ENCODE results near the gene CNFN. TPM values are rescaled to one million over a fixed set of nuclear protein-coding genes. Genes with fewer than 3 reads are reported as not detected.
"Not testable (repeated sequence)": the region's sequence is repeated elsewhere in the genome, so short reads cannot be mapped to it uniquely, and the experiment has no call there.

Gene CNFN
- total RNA-seq, 1 donor from 2014 or later, result 2.8 TPM

GRCh38 chr19:42343344-42344110 lies 46.6 kb downstream of the CNFN start:
- no peak for DNase-seq
- peak; percentile 39 for TF ChIP-seq CTCF (IDR thresholded peaks at IDR 0.05; ENCODE audit: partially characterized antibody, unreplicated experiment)
- Mint-ChIP-seq H3K27me3 (ENCODE audit: unreplicated experiment) (peaks cover 3% of the 10 kb centered on the region), H3K27ac (ENCODE audit: unreplicated experiment) (no peak overlapping the region), H3K9me3 (ENCODE audit: unreplicated experiment) (peaks cover under 1% of the 10 kb centered on the region), H3K4me1 (ENCODE audit: low read depth, unreplicated experiment) (peaks cover 1% of the 10 kb centered on the region), H3K4me3 (ENCODE audit: unreplicated experiment) (no peak overlapping the region), H3K36me3 (ENCODE audit: unreplicated experiment) (peaks cover 4% of the 10 kb centered on the region)

- not testable (repeated sequence) for H3K27me3 Mint-ChIP-seq (ENCODE audit: unreplicated experiment); H3K4me1 Mint-ChIP-seq (ENCODE audit: low read depth, unreplicated experiment); DNase-seq
Observed at GRCh38 chr19:42339922-42340321, 50.2 kb downstream of the CNFN start.

GRCh38 chr19:42339126-42339860 lies 50.8 kb downstream of the CNFN start:
- not testable (repeated sequence) for H3K9me3 Mint-ChIP-seq (ENCODE audit: unreplicated experiment); H3K4me1 Mint-ChIP-seq (ENCODE audit: low read depth, unreplicated experiment); DNase-seq; H3K36me3 Mint-ChIP-seq (ENCODE audit: unreplicated experiment); H3K27me3 Mint-ChIP-seq (ENCODE audit: unreplicated experiment)
- H3K27ac Mint-ChIP-seq (ENCODE audit: unreplicated experiment), result peak overlapping the region; percentile 59
- peak overlapping the region; percentile 34 for H3K4me3 Mint-ChIP-seq (ENCODE audit: unreplicated experiment)

More at GRCh38 chr19:42339922-42340321, 50.2 kb downstream of the CNFN start:
- not testable (repeated sequence) for H3K9me3 Mint-ChIP-seq (ENCODE audit: unreplicated experiment); H3K36me3 Mint-ChIP-seq (ENCODE audit: unreplicated experiment); H3K4me3 Mint-ChIP-seq (ENCODE audit: unreplicated experiment); H3K27ac Mint-ChIP-seq (ENCODE audit: unreplicated experiment)

Small RNA genes lying within 50 kb of the gene (microRNA-seq; reads per million reads assigned to microRNA genes)
- not detected for gene MIR8077 (ENCODE audit: unreplicated experiment)

Other genes starting within 250 kb of the CNFN start
- gene DEDD2, start 172.6 kb downstream of the CNFN start, total RNA-seq (ENCODE audit: unreplicated experiment), result 30.7 TPM
- gene ZNF526, start 170.0 kb downstream of the CNFN start, total RNA-seq (ENCODE audit: unreplicated experiment), result 12.0 TPM
- gene GSK3A, start 147.7 kb downstream of the CNFN start, total RNA-seq (ENCODE audit: unreplicated experiment), result 83.2 TPM
- gene ERF, start 135.2 kb downstream of the CNFN start, total RNA-seq (ENCODE audit: unreplicated experiment), result 28.0 TPM
- 150 TPM for gene CIC, start 121.0 kb downstream of the CNFN start, total RNA-seq (ENCODE audit: unreplicated experiment)
- 1.6 TPM for gene PRR19, start 88.2 kb downstream of the CNFN start, total RNA-seq (ENCODE audit: unreplicated experiment)
- gene PAFAH1B3, start 87.7 kb downstream of the CNFN start, total RNA-seq (ENCODE audit: unreplicated experiment), result 199 TPM
- gene TMEM145, start 77.0 kb downstream of the CNFN start, total RNA-seq (ENCODE audit: unreplicated experiment), result 24.7 TPM
- 72.8 TPM for gene MEGF8, start 64.7 kb downstream of the CNFN start, total RNA-seq (ENCODE audit: unreplicated experiment)
- 39.0 TPM for gene LIPE, start 37.1 kb upstream of the CNFN start, total RNA-seq (ENCODE audit: unreplicated experiment)
- gene CXCL17, start 52.6 kb upstream of the CNFN start, total RNA-seq (ENCODE audit: unreplicated experiment), result not detected
- 0.44 TPM for gene CEACAM1, start 138.2 kb upstream of the CNFN start, total RNA-seq (ENCODE audit: unreplicated experiment)
- not detected for gene CEACAM8, start 204.6 kb upstream of the CNFN start, total RNA-seq (ENCODE audit: unreplicated experiment)

Measured in glutamatergic neuron (in vitro differentiated cells).